Mucosa of gallbladder (tissue), 1 donor: ENCODE measurements around the gene NAA60. TPM values are rescaled to one million over a fixed set of nuclear protein-coding genes. Genes with fewer than 3 reads are reported as not detected.
A peak's percentile ranks its signal among the peaks of the same experiment; 100 is the strongest.

Source experiments
- DNase-seq: peaks from one replicate; pipeline ENCODE4 v3.0.0-alpha.2; 2020; ENCODE audit warnings: low spot score
- total RNA-seq: library from RNA; stranded (reverse); gene quantifications from one replicate; pipeline ENCODE4 v1.2.1, GENCODE V29; 2021
- donor health status: DM: no; HTN: no; CAD: no.

NAA60 gene
- total RNA-seq, result 70.3 TPM

GRCh38 chr16:3443108-3444031 lies at the start of gene NAA60, which contains the start of gene ZNF597:
TSS of gene NAA60 (plus strand) at chr16:3443680. CDS start at chr16:3476228, 32,548 bp downstream.
TSS of gene ZNF597 (minus strand) at chr16:3443504. CDS start at chr16:3443153, 351 bp downstream.
- peak; percentile 84 for DNase-seq

GRCh38 chr16:3400446-3400778 lies 43.1 kb upstream of the NAA60 start:
- no peak for DNase-seq

GRCh38 chr16:3400779-3401688 lies 42.4 kb upstream of the NAA60 start, which contains the start of the genes ZNF174 and ZSCAN32:
TSS of gene ZNF174 (plus strand) at chr16:3401215. CDS start at chr16:3402005, 790 bp downstream.
TSS of gene ZSCAN32 (minus strand) at chr16:3401004. CDS start at chr16:3397557, 3,447 bp downstream.
- peak; percentile 99 for DNase-seq

- no peak for DNase-seq
These were observed 41.6 kb upstream of the NAA60 start for GRCh38 chr16:3401719-3402397.

GRCh38 chr16:3408561-3409197 lies 34.8 kb upstream of the NAA60 start:
- DNase-seq, result no peak

GRCh38 chr16:3413730-3414379 lies 29.6 kb upstream of the NAA60 start:
- DNase-seq, result no peak

GRCh38 chr16:3431779-3432219 lies 11.7 kb upstream of the NAA60 start:
- peak; percentile 38 for DNase-seq

GRCh38 chr16:3434373-3434772 lies 9.1 kb upstream of the NAA60 start:
- no peak for DNase-seq

GRCh38 chr16:3439637-3440036 lies 3.8 kb upstream of the NAA60 start:
- no peak for DNase-seq

GRCh38 chr16:3444032-3444388 lies 530 bp downstream of the NAA60 start:
- DNase-seq, result no peak

- DNase-seq, result no peak
These were observed 10.6 kb downstream of the NAA60 start for GRCh38 chr16:3454093-3454492.

- no peak for DNase-seq
These were observed 11.2 kb downstream of the NAA60 start for GRCh38 chr16:3454631-3455147.

GRCh38 chr16:3457434-3458252 lies 14.2 kb downstream of the NAA60 start:
- peak; percentile 86 for DNase-seq

- DNase-seq, result no peak
These were observed 14.9 kb downstream of the NAA60 start for GRCh38 chr16:3458278-3458851.

- DNase-seq, result peak; percentile 66
These were observed 15.4 kb downstream of the NAA60 start for GRCh38 chr16:3458852-3459361.

- DNase-seq, result no peak
These were observed 16.1 kb downstream of the NAA60 start for GRCh38 chr16:3459401-3460090.

GRCh38 chr16:3460121-3460520 lies 16.6 kb downstream of the NAA60 start:
- DNase-seq, result no peak

GRCh38 chr16:3460585-3460984 lies 17.1 kb downstream of the NAA60 start:
- DNase-seq, result no peak
